CMK (cell line): ENCODE measurements around the gene AGAP1.

Experiments used
- DNase-seq: peaks from one replicate; pipeline ENCODE4 v3.0.0-alpha.2; 2010; ENCODE audit warnings: low read depth

AGAP1 gene

GRCh38 chr2:235533198-235533597, 39.4 kb downstream of the AGAP1 start:
- no peak for DNase-seq

GRCh38 chr2:235533616-235534385, 40.0 kb downstream of the AGAP1 start:
- DNase-seq, result no peak

- no peak for DNase-seq
Measured at GRCh38 chr2:235534678-235535422, 41.0 kb downstream of the AGAP1 start.

- DNase-seq, result no peak
Measured at GRCh38 chr2:235535423-235536130, 41.7 kb downstream of the AGAP1 start.

- no peak for DNase-seq
Measured at GRCh38 chr2:235536711-235537110, 42.9 kb downstream of the AGAP1 start.

- DNase-seq, result no peak
Measured at GRCh38 chr2:235537186-235537585, 43.3 kb downstream of the AGAP1 start.

- no peak for DNase-seq
Measured at GRCh38 chr2:235537587-235537986, 43.7 kb downstream of the AGAP1 start.

- DNase-seq, result no peak
Measured at GRCh38 chr2:235538144-235538639, 44.3 kb downstream of the AGAP1 start.

- DNase-seq, result no peak
Measured at GRCh38 chr2:235538981-235539380, 45.1 kb downstream of the AGAP1 start.

- no peak for DNase-seq
Measured at GRCh38 chr2:235539773-235540172, 45.9 kb downstream of the AGAP1 start.

- no peak for DNase-seq
Measured at GRCh38 chr2:235541016-235541415, 47.2 kb downstream of the AGAP1 start.

GRCh38 chr2:235541838-235542549, 48.2 kb downstream of the AGAP1 start:
- no peak for DNase-seq

GRCh38 chr2:235542733-235543127, 48.9 kb downstream of the AGAP1 start:
- DNase-seq, result no peak

GRCh38 chr2:235543128-235543750, 49.4 kb downstream of the AGAP1 start:
- DNase-seq, result no peak

- DNase-seq, result no peak
Measured at GRCh38 chr2:235543851-235544688, 50.2 kb downstream of the AGAP1 start.

- no peak for DNase-seq
Measured at GRCh38 chr2:235544689-235544969, 50.8 kb downstream of the AGAP1 start.

GRCh38 chr2:235545339-235546150, 51.7 kb downstream of the AGAP1 start:
- no peak for DNase-seq

- DNase-seq, result no peak
Measured at GRCh38 chr2:235546151-235546435, 52.2 kb downstream of the AGAP1 start.

GRCh38 chr2:235546436-235546835, 52.6 kb downstream of the AGAP1 start:
- no peak for DNase-seq

- no peak for DNase-seq
Measured at GRCh38 chr2:235549735-235550377, 56.0 kb downstream of the AGAP1 start.
